ENCODE results near the gene FCN2. TPM values are rescaled to one million over a fixed set of nuclear protein-coding genes. Genes with fewer than 3 reads are reported as not detected.

Gene FCN2
- total RNA-seq (ENCODE audit: insufficient read depth, low replicate concordance) = not detected

- DNase-seq (ENCODE audit: low spot score) = no peak
These were observed at the start of gene FCN2 for GRCh38 chr9:134880484-134881312. TSS of gene FCN2 (plus strand) at chr9:134880810. CDS start at chr9:134880822, 12 bp downstream.

GRCh38 chr9:134830926-134831720 is 49.5 kb upstream of the FCN2 start:
- no peak for DNase-seq (ENCODE audit: low spot score)

- no peak for DNase-seq (ENCODE audit: low spot score)
These were observed 48.1 kb upstream of the FCN2 start for GRCh38 chr9:134832471-134832870.

- no peak for DNase-seq (ENCODE audit: low spot score)
These were observed 47.2 kb upstream of the FCN2 start for GRCh38 chr9:134833294-134833880.

- no peak for DNase-seq (ENCODE audit: low spot score)
These were observed 46.2 kb upstream of the FCN2 start for GRCh38 chr9:134834217-134834956.

- DNase-seq (ENCODE audit: low spot score) = no peak
These were observed 45.6 kb upstream of the FCN2 start for GRCh38 chr9:134834957-134835419.

- no peak for DNase-seq (ENCODE audit: low spot score)
These were observed 45.2 kb upstream of the FCN2 start for GRCh38 chr9:134835448-134835847.

- DNase-seq (ENCODE audit: low spot score) = no peak
These were observed 44.6 kb upstream of the FCN2 start for GRCh38 chr9:134835987-134836386.

- no peak for DNase-seq (ENCODE audit: low spot score)
These were observed 44.1 kb upstream of the FCN2 start for GRCh38 chr9:134836406-134836970.

- no peak for DNase-seq (ENCODE audit: low spot score)
These were observed 43.1 kb upstream of the FCN2 start for GRCh38 chr9:134837529-134837928.

- DNase-seq (ENCODE audit: low spot score) = no peak
These were observed 41.8 kb upstream of the FCN2 start for GRCh38 chr9:134838651-134839454.

GRCh38 chr9:134839455-134840125 is 41.0 kb upstream of the FCN2 start:
- DNase-seq (ENCODE audit: low spot score) = no peak

- no peak for DNase-seq (ENCODE audit: low spot score)
These were observed 40.1 kb upstream of the FCN2 start for GRCh38 chr9:134840511-134840910.

- no peak for DNase-seq (ENCODE audit: low spot score)
These were observed 39.3 kb upstream of the FCN2 start for GRCh38 chr9:134841180-134841904.

GRCh38 chr9:134842321-134842720 is 38.3 kb upstream of the FCN2 start:
- no peak for DNase-seq (ENCODE audit: low spot score)

- no peak for DNase-seq (ENCODE audit: low spot score)
These were observed 36.9 kb upstream of the FCN2 start for GRCh38 chr9:134843740-134844139.

GRCh38 chr9:134844821-134845220 is 35.8 kb upstream of the FCN2 start:
- DNase-seq (ENCODE audit: low spot score) = no peak

GRCh38 chr9:134846187-134846586 is 34.4 kb upstream of the FCN2 start:
- DNase-seq (ENCODE audit: low spot score) = no peak

- DNase-seq (ENCODE audit: low spot score) = no peak
These were observed 33.9 kb upstream of the FCN2 start for GRCh38 chr9:134846699-134847098.

All from umbilical cord (tissue), 2 donors.